HepG2 (cell line): Measurements from ENCODE around the gene PCGF3. TPM values are rescaled to one million over a fixed set of nuclear protein-coding genes. Genes with fewer than 3 reads are reported as not detected.

Experiments
- ATAC-seq: fragments of 200-7000 bp; cut with Tn5 transposase; 3 replicates; pipeline ENCODE4 v1.9.1; 2020; ENCODE audit warnings: mild to moderate bottlenecking, moderate library complexity
- BruUV-seq: library from RNA; stranded (reverse); fragments of 400-500 nt; replicated peaks from 2 replicates; lab custom pipeline; 2021; lab: Mats Ljungman, UMichigan
- CTCF ChIA-PET: fragments of 300-600 bp; formaldehyde crosslinking; extraction: SDS; loops from one replicate; lab custom pipeline; 2021; ENCODE audit warnings: low total read pairs, inconsistent platforms, low intra/inter-chr PET ratio; lab: Yijun Ruan, JAX
- POLR2A ChIA-PET: fragments of 350-600 bp; sonication (Branson Sonifier 250); formaldehyde crosslinking; loops from one replicate; lab custom pipeline; 2020; ENCODE audit warnings: antibody characterized with exemption, inconsistent platforms; lab: Yijun Ruan, JAX
- DNase-seq: peaks from one replicate; pipeline ENCODE4 v3.0.0-alpha.2; 2015; ENCODE audit warnings: low spot score
- FAIRE-seq: peaks from 3 replicates; lab custom pipeline; 2011; peaks lifted over from hg19 to GRCh38; lab: Jason Lieb, UNC
- H2AFZ ChIP-seq: one replicate; pipeline ENCODE4 v1.6.1; 2011; ENCODE audit warnings: low read length, inconsistent platforms
- H3K27ac ChIP-seq: fragments of 300-600 bp; 3 replicates; pipeline ENCODE4 v1.8.0; 2011; ENCODE audit warnings: mixed run types, mild to moderate bottlenecking, mixed read lengths, low read length, inconsistent platforms; ENCODE audit not compliant: insufficient read depth; ENCODE audit errors: extremely low read length
- H3K27me3 ChIP-seq, 2 experiments: fragments of 200-600 bp in 1 of 2; 2 replicates in 1 of 2; 3 replicates in 1 of 2; pipeline versions ENCODE4 v1.6.0 to v1.8.0; 2011; ENCODE audit warnings: low read length in 2 of 2, mild to moderate bottlenecking in 2 of 2, moderate library complexity in 2 of 2, inconsistent platforms in 1 of 2; ENCODE audit not compliant: insufficient read depth in 2 of 2, control insufficient read depth in 1 of 2
- H3K36me3 ChIP-seq, 2 experiments: fragments of 200-600 bp in 1 of 2; replicated peaks in 1 of 2; 2 replicates in 1 of 2; 3 replicates in 1 of 2; pipeline versions ENCODE4 v1.5.1 to v1.8.0; 2011; ENCODE audit warnings: low read length in 2 of 2, inconsistent platforms in 1 of 2; ENCODE audit not compliant: insufficient read depth in 2 of 2, control insufficient read depth in 1 of 2
- H3K4me1 ChIP-seq: 2 replicates; pipeline ENCODE4 v1.5.1; 2012; ENCODE audit warnings: low read length, inconsistent platforms; ENCODE audit not compliant: insufficient read depth
- H3K4me2 ChIP-seq: 2 replicates; pipeline ENCODE4 v1.6.0; 2011; ENCODE audit warnings: low read depth, low read length, inconsistent platforms
- H3K4me3 ChIP-seq, 3 experiments: fragments of 200-600 bp in 1 of 3; sonication (generic), shearing (Covaris generic) in 1 of 3; replicated peaks in 1 of 3; 2 replicates each; pipeline ENCODE4 v1.5.1; 2011 to 2016; ENCODE audit warnings: low read length in 3 of 3, inconsistent platforms in 2 of 3, low read depth in 2 of 3, mild to moderate bottlenecking in 2 of 3, control low read depth in 1 of 3, mixed read lengths in 1 of 3; ENCODE audit not compliant: insufficient read depth in 1 of 3
- H3K79me2 ChIP-seq: one replicate; pipeline ENCODE4 v1.6.1; 2011; ENCODE audit warnings: low read length, inconsistent platforms; ENCODE audit not compliant: insufficient read depth
- H3K9ac ChIP-seq: 2 replicates; pipeline ENCODE4 v1.6.0; 2011; ENCODE audit warnings: mild to moderate bottlenecking, low read depth, low read length, inconsistent platforms; ENCODE audit not compliant: insufficient read depth
- H3K9me3 ChIP-seq: 2 replicates; pipeline ENCODE4 v1.5.1; 2012; ENCODE audit warnings: mild to moderate bottlenecking, low read length
- H4K20me1 ChIP-seq: 2 replicates; pipeline ENCODE4 v1.6.0; 2011; ENCODE audit warnings: inconsistent platforms, mild to moderate bottlenecking, low read length, moderate library complexity; ENCODE audit not compliant: insufficient read depth
- CCAR2 ChIP-seq: fragments of 200-400 bp; formaldehyde crosslinking; optimal IDR thresholded peaks from 2 replicates; pipeline ENCODE3; 2018; ENCODE audit warnings: low read depth, mild to moderate bottlenecking, low read length, moderate library complexity
- GATA4 ChIP-seq: sonication (generic); IDR thresholded peaks from 2 replicates; pipeline ENCODE4 v1.6.1; 2016; ENCODE audit warnings: antibody characterized with exemption, low read depth, borderline replicate concordance
- HOXA9 ChIP-seq: sonication (generic); formaldehyde crosslinking; IDR thresholded peaks from 2 replicates; pipeline ENCODE4 v1.8.1; 2022; ENCODE audit warnings: missing genetic modification reagents, mild to moderate bottlenecking, moderate library complexity, borderline replicate concordance
- MYNN ChIP-seq: sonication (generic); formaldehyde crosslinking; IDR thresholded peaks from 2 replicates; pipeline ENCODE4 v1.4.0; 2020; ENCODE audit warnings: mild to moderate bottlenecking, low read depth, missing genetic modification reagents
- NR2F2 ChIP-seq: IDR thresholded peaks from 2 replicates; pipeline ENCODE4 v1.6.1; 2012; ENCODE audit warnings: low read depth, inconsistent platforms, borderline replicate concordance
- REXO4 ChIP-seq: sonication (generic); formaldehyde crosslinking; IDR thresholded peaks from 2 replicates; pipeline ENCODE4 v1.8.0; 2022; ENCODE audit warnings: missing genetic modification reagents, mild to moderate bottlenecking, borderline replicate concordance
- ZNF136 ChIP-seq: sonication (generic); formaldehyde crosslinking; IDR thresholded peaks from 2 replicates; pipeline ENCODE4 v1.8.1; 2022; ENCODE audit warnings: low read depth, mild to moderate bottlenecking, moderate library complexity, missing genetic modification reagents
- ZNF235 ChIP-seq: sonication (generic); formaldehyde crosslinking; IDR thresholded peaks from 2 replicates; pipeline ENCODE4 v1.8.1; 2023; ENCODE audit warnings: mild to moderate bottlenecking, missing genetic modification reagents, borderline replicate concordance
- ZNF431 ChIP-seq: sonication (generic); formaldehyde crosslinking; IDR thresholded peaks from 2 replicates; pipeline ENCODE4 v1.9.0; 2022; ENCODE audit warnings: missing genetic modification reagents, low read depth, mild to moderate bottlenecking, borderline replicate concordance
- ZNF546 ChIP-seq: sonication (generic); formaldehyde crosslinking; conservative IDR thresholded peaks from 2 replicates; pipeline ENCODE4 v1.8.1; 2023; ENCODE audit warnings: mild to moderate bottlenecking, missing genetic modification reagents
- ZNF7 ChIP-seq: IDR thresholded peaks from 2 replicates; pipeline ENCODE4 v1.6.1; 2016; ENCODE audit warnings: missing biosample characterization, missing genetic modification reagents
- ZNF782 ChIP-seq: sonication (generic); formaldehyde crosslinking; IDR thresholded peaks from 2 replicates; pipeline ENCODE4 v1.4.0; 2020; ENCODE audit warnings: missing genetic modification reagents, mild to moderate bottlenecking, borderline replicate concordance
- whole genome bisulfite sequencing: methylation state at CpG from one replicate; pipeline ENCODE4 v1.1.6; 2017; ENCODE audit warnings: low lambda C conversion rate; 5-methylcytosine and 5-hydroxymethylcytosine counted together
- in situ Hi-C: cut with HindIII; loops from 2 replicates; pipeline ENCODE4 v1.10.0; 2017; ENCODE audit warnings: low pct_unique_long_range_greater_than_20kb; ENCODE audit not compliant: extremely low pct_ligation_motif_present
- intact Hi-C: fragments of 100-400 bp; cut with micrococcal nuclease; formaldehyde crosslinking; loops from one replicate; pipeline ENCODE4 v1.10.0; 2022; ENCODE audit not compliant: unreplicated experiment
- polyA plus RNA-seq, 8 experiments: library from polyadenylated mRNA; depleted of rRNA in 3 of 8; stranded (reverse) in 7 of 8; unstranded in 1 of 8; fragments of >200 nt; fragmentation: Illumina TruSeq in 4 of 8; extraction: Trizol in 4 of 8; gene quantifications; 2 replicates each; pipeline versions ENCODE4 v1.2.1 to v1.2.3, GENCODE V29; 2011 to 2016; ENCODE audit warnings: low read depth in 4 of 8, missing spikeins in 1 of 8, mixed read lengths in 1 of 8; ENCODE audit not compliant: insufficient read depth in 1 of 8
- total RNA-seq, 5 experiments: library from RNA; depleted of rRNA; stranded (reverse); fragments of >200 nt; fragmentation: Illumina TruSeq; extraction: Trizol; gene quantifications; 2 replicates each; pipeline ENCODE4 v1.2.3, GENCODE V29; 2016; ENCODE audit warnings: low read depth in 1 of 5
- TF ChIP-seq, protein P1 (sequence below): sonication (generic); formaldehyde crosslinking; IDR thresholded peaks from 2 replicates; pipeline ENCODE4 v1.5.0; 2020; ENCODE audit warnings: missing genetic modification reagents

The PCGF3 gene
- total and polyA plus RNA-seq, 2 of the 13 experiments (the other 11 are each of a cell fraction or from before 2014, with no cell fraction given) = 28.6 to 66.2 TPM

DNA sequence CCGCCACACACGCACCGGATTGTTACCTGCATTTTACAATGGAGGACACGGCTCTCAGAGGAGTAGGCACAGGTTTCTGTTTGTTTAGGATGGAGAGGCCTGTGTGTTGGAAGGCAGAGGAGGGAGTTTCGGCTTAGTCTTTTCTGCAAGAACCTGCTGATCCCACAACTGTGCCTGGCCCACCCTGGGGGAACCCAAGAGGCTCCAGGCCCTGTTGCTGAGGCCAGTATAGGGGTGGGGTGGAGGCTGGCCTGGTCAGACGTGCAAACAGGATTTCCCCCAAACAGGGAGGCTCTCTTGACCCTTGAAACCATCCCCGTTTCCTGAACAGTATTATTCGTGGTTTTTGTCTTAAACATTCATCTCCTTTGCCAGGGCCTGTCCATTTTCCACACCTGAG, 15.9 kb upstream of the PCGF3 start:
- ATAC-seq = no peak
- peak overlapping the region; percentile 14 for H3K4me2 ChIP-seq
- WGBS = 8% methylated on average over 4 of the region's 8 CpGs
- H3K79me2 ChIP-seq = no peaks in the 10 kb centered on the region
- FAIRE-seq = no peak
- H2AFZ ChIP-seq = no peak overlapping the region
- H3K27ac ChIP-seq = no peak overlapping the region
- no peaks in the 10 kb centered on the region for H3K36me3 ChIP-seq
- H3K9me3 ChIP-seq = no peaks in the 10 kb centered on the region
- POLR2A ChIA-PET = no interaction called here
- peaks cover 72% of the 10 kb centered on the region for H3K4me1 ChIP-seq
- no peaks in the 10 kb centered on the region for H4K20me1 ChIP-seq
- TF ChIP-seq ZNF7 (CRISPR knock-in tag) (peak; percentile 83), HOXA9 (no peak), REXO4 (no peak), ZNF431 (CRISPR knock-in tag) (0 out of 2 replicates have a peak, but pooled peaks have one; percentile 2), NR2F2 (no peak), ZNF235 (CRISPR knock-in tag) (no peak), ZNF136 (CRISPR knock-in tag) (no peak), ZNF782 (CRISPR knock-in tag) (no peak), MYNN (CRISPR knock-in tag) (no peak), CCAR2 (no peak), GATA4 (no peak), ZNF546 (CRISPR knock-in tag) (no peak)
- TF ChIP-seq, protein P1, sequence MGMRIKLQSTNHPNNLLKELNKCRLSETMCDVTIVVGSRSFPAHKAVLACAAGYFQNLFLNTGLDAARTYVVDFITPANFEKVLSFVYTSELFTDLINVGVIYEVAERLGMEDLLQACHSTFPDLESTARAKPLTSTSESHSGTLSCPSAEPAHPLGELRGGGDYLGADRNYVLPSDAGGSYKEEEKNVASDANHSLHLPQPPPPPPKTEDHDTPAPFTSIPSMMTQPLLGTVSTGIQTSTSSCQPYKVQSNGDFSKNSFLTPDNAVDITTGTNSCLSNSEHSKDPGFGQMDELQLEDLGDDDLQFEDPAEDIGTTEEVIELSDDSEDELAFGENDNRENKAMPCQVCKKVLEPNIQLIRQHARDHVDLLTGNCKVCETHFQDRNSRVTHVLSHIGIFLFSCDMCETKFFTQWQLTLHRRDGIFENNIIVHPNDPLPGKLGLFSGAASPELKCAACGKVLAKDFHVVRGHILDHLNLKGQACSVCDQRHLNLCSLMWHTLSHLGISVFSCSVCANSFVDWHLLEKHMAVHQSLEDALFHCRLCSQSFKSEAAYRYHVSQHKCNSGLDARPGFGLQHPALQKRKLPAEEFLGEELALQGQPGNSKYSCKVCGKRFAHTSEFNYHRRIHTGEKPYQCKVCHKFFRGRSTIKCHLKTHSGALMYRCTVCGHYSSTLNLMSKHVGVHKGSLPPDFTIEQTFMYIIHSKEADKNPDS (CRISPR knock-in tag) = no peak
- peaks cover 3 to 21% of the 10 kb centered on the region in 2 experiments; a peak in 3 of 5 replicates for H3K27me3 ChIP-seq
- in situ Hi-C loops = no loop called here
- no peak overlapping the region for H3K4me3 ChIP-seq
- DNase-seq = no peak
- BruUV-seq = no TSS peak
- no peak overlapping the region for H3K9ac ChIP-seq
- CTCF ChIA-PET = no interaction called here
- intact Hi-C loops = loop anchor here (5.0 kb wide), 1 partner anchor 33 kb away; no protein-coding TSS in a partner anchor
